ENCODE data around the gene MADD. TPM values are rescaled to one million over a fixed set of nuclear protein-coding genes. Genes with fewer than 3 reads are reported as not detected.
A peak's percentile ranks its signal among the peaks of the same experiment; 100 is the strongest.

Gene MADD
- total RNA-seq, result 10 to 100 TPM; 43.3 to 56.5 (median 46.6) TPM

- peak in 2 of 3 donors; percentile 18 to 49 for TF ChIP-seq POLR2AphosphoS5 (IDR thresholded peaks at IDR 0.05)
- TF ChIP-seq CTCF (IDR thresholded peaks at IDR 0.05), result no peak
- intact Hi-C loops (cut with DNase I; ENCODE audit: low total_unique reads), result no loop called here
- Histone ChIP-seq H3K9me3 (no peaks in the 10 kb centered on the region), H3K4me3 (peak within 1 kb of the TSS; percentile 82 to 95 (median 93)), H3K36me3 (peaks cover 4% of the 10 kb centered on the region), H3K4me1 (peaks cover 3 to 14% of the 10 kb centered on the region in 2 donors), H3K27ac (peak within 1 kb of the TSS; percentile 88 to 96), H3K27me3 (no peaks in the 10 kb centered on the region)
- peak; percentile 68 to 76 for DNase-seq (ENCODE audit: low spot score in 2 of 2)
Observed at GRCh38 chr11:47269829-47270305, at the start of gene MADD. MADD (plus strand) TSS chr11:47270133.

- TF ChIP-seq POLR2AphosphoS5 (IDR thresholded peaks at IDR 0.05), result no peak
- no peak for TF ChIP-seq POLR2A (IDR thresholded peaks at IDR 0.05)
- no peak for TF ChIP-seq CTCF (IDR thresholded peaks at IDR 0.05)
- intact Hi-C loops (cut with DNase I; ENCODE audit: low total_unique reads), result no loop called here
- Histone ChIP-seq H3K4me3 (no peak overlapping the region), H3K27ac (no peak overlapping the region), H3K27me3 (no peaks in the 10 kb centered on the region), H3K36me3 (peaks cover 4% of the 10 kb centered on the region), H3K4me1 (peaks cover 0 to 10% of the 10 kb centered on the region in 2 donors), H3K9me3 (no peaks in the 10 kb centered on the region)
- DNase-seq (ENCODE audit: low spot score in 2 of 2), result no peak
Observed at GRCh38 chr11:47220401-47220821, 49.5 kb upstream of the MADD start.

GRCh38 chr11:47222696-47223095, 47.2 kb upstream of the MADD start:
- H3K4me3 ChIP-seq, result no peak overlapping the region
- H3K9me3 ChIP-seq, result no peaks in the 10 kb centered on the region
- H3K4me1 ChIP-seq, result no peaks in the 10 kb centered on the region
- H3K27ac ChIP-seq, result no peak overlapping the region
- DNase-seq (ENCODE audit: low spot score in 2 of 2), result no peak
- intact Hi-C loops (cut with DNase I; ENCODE audit: low total_unique reads), result no loop called here
- H3K36me3 ChIP-seq, result peaks cover 4% of the 10 kb centered on the region
- no peaks in the 10 kb centered on the region for H3K27me3 ChIP-seq
- TF ChIP-seq POLR2AphosphoS5 (IDR thresholded peaks at IDR 0.05) (no peak), CTCF (IDR thresholded peaks at IDR 0.05) (no peak), POLR2A (IDR thresholded peaks at IDR 0.05) (no peak)

GRCh38 chr11:47225552-47226400, 44.2 kb upstream of the MADD start:
- Histone ChIP-seq H3K4me1 (no peaks in the 10 kb centered on the region), H3K27me3 (no peaks in the 10 kb centered on the region), H3K36me3 (peaks cover 4% of the 10 kb centered on the region), H3K4me3 (no peak overlapping the region), H3K27ac (no peak overlapping the region), H3K9me3 (no peaks in the 10 kb centered on the region)
- intact Hi-C loops (cut with DNase I; ENCODE audit: low total_unique reads), result no loop called here
- TF ChIP-seq POLR2AphosphoS5 (IDR thresholded peaks at IDR 0.05) (no peak), POLR2A (IDR thresholded peaks at IDR 0.05) (no peak), CTCF (IDR thresholded peaks at IDR 0.05) (no peak)
- no peak for DNase-seq (ENCODE audit: low spot score in 2 of 2)

- H3K27ac ChIP-seq, result no peak overlapping the region
- no peaks in the 10 kb centered on the region for H3K36me3 ChIP-seq
- no peaks in the 10 kb centered on the region for H3K9me3 ChIP-seq
- no peaks in the 10 kb centered on the region for H3K27me3 ChIP-seq
- H3K4me1 ChIP-seq, result no peaks in the 10 kb centered on the region
- intact Hi-C loops (cut with DNase I; ENCODE audit: low total_unique reads), result no loop called here
- DNase-seq (ENCODE audit: low spot score in 2 of 2), result no peak
- TF ChIP-seq POLR2AphosphoS5 (IDR thresholded peaks at IDR 0.05) (no peak), CTCF (IDR thresholded peaks at IDR 0.05) (no peak), POLR2A (IDR thresholded peaks at IDR 0.05) (no peak)
- no peak overlapping the region for H3K4me3 ChIP-seq
Observed at GRCh38 chr11:47229161-47229560, 40.8 kb upstream of the MADD start.
